H1 (cell line): ENCODE data around the gene OPCML. TPM values are rescaled to one million over a fixed set of nuclear protein-coding genes. Genes with fewer than 3 reads are reported as not detected.

ENCODE experiments used
- CTCF ChIA-PET: fragments of 300-600 bp; sonication (Branson Sonifier 250); formaldehyde crosslinking; loops from one replicate; lab custom pipeline; 2021; ENCODE audit not compliant: partially characterized antibody; lab: Charles Lee
- POLR2A ChIA-PET: fragments of 300-600 bp; sonication (Branson Sonifier 250); formaldehyde crosslinking; loops from one replicate; lab custom pipeline; 2021; ENCODE audit warnings: inconsistent platforms; ENCODE audit not compliant: partially characterized antibody; lab: Charles Lee
- DNase-seq, 2 experiments: peaks; one replicate each; pipeline versions ENCODE4 v3.0.0 to v3.0.0-alpha.2; 2010 to 2022; ENCODE audit warnings: low spot score in 2 of 2, low read depth in 1 of 2, mixed read lengths in 1 of 2
- FAIRE-seq: peaks from 2 replicates; lab custom pipeline; 2011; peaks lifted over from hg19 to GRCh38; lab: Jason Lieb, UNC
- H2AFZ ChIP-seq: 2 replicates; pipeline ENCODE4 v1.8.1; 2012; ENCODE audit warnings: low read length, inconsistent platforms
- H2AK5ac ChIP-seq: 2 replicates; pipeline ENCODE4 v1.6.1; 2013; ENCODE audit warnings: low read depth, low read length
- H2BK120ac ChIP-seq: replicated peaks from 2 replicates; pipeline ENCODE3; 2013; ENCODE audit warnings: low read depth, low read length, inconsistent platforms
- H2BK12ac ChIP-seq: 2 replicates; pipeline ENCODE4 v1.6.1; 2013; ENCODE audit warnings: low read depth, low read length
- H2BK15ac ChIP-seq: 2 replicates; pipeline ENCODE4 v1.6.1; 2013; ENCODE audit warnings: low read length
- H2BK20ac ChIP-seq: 2 replicates; pipeline ENCODE4 v1.6.1; 2013; ENCODE audit warnings: low read length
- H2BK5ac ChIP-seq: 2 replicates; pipeline ENCODE4 v1.6.1; 2013; ENCODE audit warnings: low read depth, low read length
- H3K14ac ChIP-seq: 2 replicates; pipeline ENCODE4 v1.6.1; 2013; ENCODE audit warnings: inconsistent platforms; ENCODE audit not compliant: insufficient read length
- H3K18ac ChIP-seq: 2 replicates; pipeline ENCODE4 v1.6.1; 2013; ENCODE audit warnings: low read length; ENCODE audit errors: extremely low read depth
- H3K23ac ChIP-seq: 2 replicates; pipeline ENCODE4 v1.6.1; 2013; ENCODE audit warnings: inconsistent platforms; ENCODE audit not compliant: insufficient read length
- H3K23me2 ChIP-seq: 2 replicates; pipeline ENCODE4 v1.6.1; 2013; ENCODE audit warnings: low read depth, low read length
- H3K27ac ChIP-seq: 2 replicates; pipeline ENCODE4 v1.6.1; 2011; ENCODE audit warnings: low read depth, low read length, inconsistent platforms
- H3K27me3 ChIP-seq, 4 experiments: replicated peaks in 1 of 4; 1 replicate in 1 of 4; 2 replicates in 3 of 4; pipeline versions ENCODE4 v1.6.1 to v1.8.1; 2011 to 2013; ENCODE audit warnings: low read length in 3 of 4, mild to moderate bottlenecking in 3 of 4, inconsistent platforms in 2 of 4, mixed read lengths in 2 of 4, moderate library complexity in 1 of 4; ENCODE audit not compliant: control insufficient read depth in 3 of 4, insufficient read depth in 3 of 4; ENCODE audit errors: extremely low read depth in 1 of 4
- H3K36me3 ChIP-seq, 4 experiments: 2 replicates each; pipeline versions ENCODE4 v1.6.1 to v1.8.1; 2011 to 2013; ENCODE audit warnings: mild to moderate bottlenecking in 4 of 4, low read length in 3 of 4, moderate library complexity in 2 of 4, control low read depth in 1 of 4, inconsistent platforms in 1 of 4; ENCODE audit not compliant: insufficient read depth in 4 of 4, control insufficient read depth in 2 of 4
- H3K4ac ChIP-seq: replicated peaks from 2 replicates; pipeline ENCODE3; 2013; ENCODE audit warnings: low read length, low read depth, mixed read lengths, inconsistent platforms; ENCODE audit not compliant: insufficient read length
- H3K4me1 ChIP-seq, 4 experiments: replicated peaks in 1 of 4; 1 replicate in 1 of 4; 2 replicates in 3 of 4; pipeline versions ENCODE4 v1.6.1 to v1.8.1; 2011 to 2013; ENCODE audit warnings: low read length in 3 of 4, inconsistent platforms in 2 of 4, mixed read lengths in 1 of 4; ENCODE audit not compliant: insufficient read depth in 4 of 4, control insufficient read depth in 3 of 4
- H3K4me2 ChIP-seq, 2 experiments: 2 replicates each; pipeline versions ENCODE4 v1.6.1 to v1.8.1; 2011 to 2013; ENCODE audit warnings: low read depth in 2 of 2, low read length in 2 of 2, control low read depth in 1 of 2, inconsistent platforms in 1 of 2, mild to moderate bottlenecking in 1 of 2; ENCODE audit not compliant: insufficient read depth in 1 of 2
- H3K4me3 ChIP-seq, 4 experiments: fragments of 200-600, 300-600 bp in 1 of 4; sonication (generic), shearing (Covaris generic), sonication (Bioruptor Twin) in 1 of 4; 2 replicates each; pipeline versions ENCODE4 v1.5.1 to v1.8.1; 2011 to 2016; ENCODE audit warnings: low read length in 4 of 4, low read depth in 3 of 4, control low read depth in 2 of 4, inconsistent platforms in 2 of 4, mild to moderate bottlenecking in 2 of 4, mixed read lengths in 1 of 4, moderate library complexity in 1 of 4; ENCODE audit not compliant: insufficient read depth in 2 of 4; ENCODE audit errors: extremely low read depth in 1 of 4
- H3K56ac ChIP-seq: replicated peaks from 2 replicates; pipeline ENCODE3; 2013; ENCODE audit warnings: low read depth, mild to moderate bottlenecking, mixed read lengths, low read length, inconsistent platforms; ENCODE audit not compliant: insufficient read length
- H3K79me1 ChIP-seq: 2 replicates; pipeline ENCODE4 v1.6.1; 2013; ENCODE audit warnings: low read depth, low read length, control low read depth
- H3K79me2 ChIP-seq, 2 experiments: 2 replicates each; pipeline versions ENCODE4 v1.6.1 to v1.8.1; 2012 to 2013; ENCODE audit warnings: low read length in 2 of 2, mild to moderate bottlenecking in 2 of 2, inconsistent platforms in 1 of 2; ENCODE audit not compliant: insufficient read depth in 2 of 2, control insufficient read depth in 1 of 2
- H3K9ac ChIP-seq, 4 experiments: replicated peaks in 1 of 4; 1 replicate in 1 of 4; 2 replicates in 3 of 4; pipeline versions ENCODE4 v1.6.1 to v1.8.1; 2011 to 2013; ENCODE audit warnings: low read depth in 3 of 4, low read length in 3 of 4, control low read depth in 2 of 4, mild to moderate bottlenecking in 2 of 4, moderate library complexity in 2 of 4, inconsistent platforms in 1 of 4; ENCODE audit errors: extremely low read depth in 1 of 4
- H3K9me3 ChIP-seq, 2 experiments: 2 replicates each; pipeline versions ENCODE4 v1.6.1 to v1.8.1; 2012 to 2013; ENCODE audit warnings: mild to moderate bottlenecking in 2 of 2, moderate library complexity in 2 of 2, control low read depth in 1 of 2, inconsistent platforms in 1 of 2, low read depth in 1 of 2, low read length in 1 of 2, mixed read lengths in 1 of 2; ENCODE audit not compliant: insufficient read depth in 2 of 2
- H4K20me1 ChIP-seq, 2 experiments: replicated peaks in 1 of 2; 2 replicates each; pipeline versions ENCODE3 to v1.8.1; 2011 to 2013; ENCODE audit warnings: inconsistent platforms in 2 of 2, low read length in 2 of 2, mild to moderate bottlenecking in 1 of 2; ENCODE audit not compliant: insufficient read depth in 2 of 2, control insufficient read depth in 1 of 2
- H4K5ac ChIP-seq: 2 replicates; pipeline ENCODE4 v1.6.1; 2013; ENCODE audit warnings: low read length, low read depth, mixed read lengths, inconsistent platforms; ENCODE audit not compliant: insufficient read length
- H4K8ac ChIP-seq: 2 replicates; pipeline ENCODE4 v1.8.0; 2013; ENCODE audit warnings: mild to moderate bottlenecking, moderate library complexity, low read length, inconsistent platforms; ENCODE audit not compliant: insufficient read depth; ENCODE audit errors: extremely low read depth
- H4K91ac ChIP-seq: replicated peaks from 2 replicates; pipeline ENCODE3; 2013; ENCODE audit warnings: low read length, mixed read lengths, inconsistent platforms; ENCODE audit not compliant: insufficient read length
- CHD2 ChIP-seq: IDR thresholded peaks from 2 replicates; pipeline ENCODE4 v1.6.1; 2012; ENCODE audit warnings: low read length, improper control_type of control experiment
- EZH2 ChIP-seq: fragments of 200-600 bp; sonication (generic); IDR thresholded peaks from 2 replicates; pipeline ENCODE4 v1.7.1; 2012; ENCODE audit warnings: low read depth, mild to moderate bottlenecking, moderate library complexity, low read length, inconsistent platforms; ENCODE audit not compliant: severe bottlenecking
- FOSL1 ChIP-seq: IDR thresholded peaks from 2 replicates; pipeline ENCODE4 v1.6.1; 2011; ENCODE audit warnings: mild to moderate bottlenecking, low read depth, low read length, moderate library complexity; ENCODE audit not compliant: insufficient read depth
- GTF2F1 ChIP-seq: IDR thresholded peaks from 2 replicates; pipeline ENCODE4 v1.6.1; 2012; ENCODE audit warnings: low read depth, low read length, improper control_type of control experiment, borderline replicate concordance
- KDM4A ChIP-seq: IDR thresholded peaks from one replicate; pipeline ENCODE4 v1.7.1; 2012; ENCODE audit warnings: low read depth, mild to moderate bottlenecking, moderate library complexity, low read length, inconsistent platforms; ENCODE audit not compliant: severe bottlenecking
- NRF1 ChIP-seq: IDR thresholded peaks from 2 replicates; pipeline ENCODE4 v1.6.1; 2011; ENCODE audit warnings: mild to moderate bottlenecking, low read depth, low read length, improper control_type of control experiment
- TAF7 ChIP-seq: optimal IDR thresholded peaks from 2 replicates; pipeline ENCODE3; 2011; ENCODE audit warnings: low read depth, mild to moderate bottlenecking, inconsistent platforms, low read length, moderate library complexity, borderline replicate concordance
- TCF12 ChIP-seq: IDR thresholded peaks from 2 replicates; pipeline ENCODE4 v1.6.1; 2011; ENCODE audit warnings: low read depth, mild to moderate bottlenecking, low read length
- YY1 ChIP-seq: IDR thresholded peaks from 2 replicates; pipeline ENCODE4 v1.6.1; 2011; ENCODE audit warnings: low read depth, mild to moderate bottlenecking, low read length
- WGBS, 2 experiments: shearing (Covaris generic) in 1 of 2; methylation state at CpG; one replicate each; pipeline versions ENCODE4 v1.1.6 to v1.1.7; 2013 to 2015; ENCODE audit warnings: low lambda C conversion rate in 2 of 2, mixed read lengths in 2 of 2, inconsistent platforms in 1 of 2, low coverage in 1 of 2, missing lambda C conversion rate in 1 of 2; ENCODE audit not compliant: insufficient replicate concordance in 2 of 2, insufficient coverage in 1 of 2, insufficient read length in 1 of 2; ENCODE audit errors: extremely low coverage in 1 of 2, missing lambda C conversion rate in 1 of 2; 5-methylcytosine and 5-hydroxymethylcytosine counted together
- polyA plus RNA-seq, 7 experiments: library from polyadenylated mRNA; depleted of rRNA in 3 of 7; stranded (reverse) in 5 of 7; unstranded in 2 of 7; fragments of >200 nt in 5 of 7; fragments of 200-250 nt in 2 of 7; gene quantifications; 1 replicate in 5 of 7; 2 replicates in 1 of 7; 4 replicates in 1 of 7; pipeline versions ENCODE4 v1.2.1 to v1.2.3, GENCODE V29; 2011 to 2013; ENCODE audit warnings: missing spikeins in 2 of 7, mixed read lengths in 2 of 7
- total RNA-seq: library from RNA; stranded (reverse); fragmentation: NEBNext Ultra II Directional; extraction: Animal tissue kit (Norgen Biotek cat#: 25700); gene quantifications from 2 replicates; pipeline ENCODE4 v1.2.1, GENCODE V29; 2021
- TF ChIP-seq, protein P1 (sequence below): IDR thresholded peaks from 2 replicates; pipeline ENCODE4 v1.6.1; 2012; ENCODE audit warnings: inconsistent platforms
- TF ChIP-seq, protein P2 (sequence below), 3 experiments: IDR thresholded peaks; 1 replicate in 2 of 3; 2 replicates in 1 of 3; pipeline versions ENCODE4 v1.5.1 to v1.6.1; 2011; ENCODE audit warnings: low read length in 3 of 3, mild to moderate bottlenecking in 3 of 3, inconsistent platforms in 2 of 3, low read depth in 1 of 3, moderate library complexity in 1 of 3; ENCODE audit not compliant: insufficient read depth in 1 of 3; ENCODE audit errors: control extremely low read depth in 1 of 3

OPCML gene
- total and polyA plus RNA-seq, 2 of the 8 experiments (the other 6 are each of a cell fraction or from before 2014, with no cell fraction given) = 2.3 to 3.1 TPM

DNA sequence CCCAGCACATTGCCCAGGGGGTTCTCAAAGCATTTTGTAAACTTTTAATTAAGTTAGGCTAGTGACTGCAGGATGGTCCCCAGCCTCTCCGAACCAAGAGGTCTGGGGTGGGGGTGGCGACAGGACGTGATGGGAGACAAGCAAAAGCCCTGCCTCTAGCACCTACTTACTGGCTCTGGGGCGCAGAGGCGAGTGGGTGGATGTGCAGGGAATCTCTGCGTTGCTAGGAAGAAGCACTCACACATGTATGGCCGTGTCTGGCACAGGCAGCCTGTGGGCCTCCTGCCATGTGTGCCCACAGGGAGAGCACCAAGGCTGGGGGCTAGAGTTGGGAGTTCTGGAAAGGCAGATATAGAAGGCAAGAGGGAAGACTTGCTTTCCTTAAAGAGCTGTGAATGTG lies 6.3 kb downstream of the OPCML start:
- Histone ChIP-seq H4K91ac (no peak overlapping the region), H2AK5ac (no peak overlapping the region), H3K18ac (no peak overlapping the region), H3K79me1 (no peaks in the 10 kb centered on the region; the same call in 1 of the 2 replicates), H3K56ac (no peak overlapping the region), H2BK120ac (no peak overlapping the region), H3K79me2 (0 out of 4 replicates have a peak, but pooled peaks cover 0 to 3% of the 10 kb centered on the region in 2 experiments), H3K23ac (no peak overlapping the region), H3K4me1 (peaks cover 8 to 17% (median 10%) of the 10 kb centered on the region in 4 experiments), H2BK12ac (no peak overlapping the region; the same call in 1 of the 2 replicates), H2BK5ac (no peak overlapping the region), H3K4ac (no peak overlapping the region), H3K9ac (no peak overlapping the region), H3K14ac (no peak overlapping the region), H3K27ac (no peak overlapping the region), H3K23me2 (no peaks in the 10 kb centered on the region; the same call in 1 of the 2 replicates), H2BK15ac (no peak overlapping the region), H3K9me3 (no peaks in the 10 kb centered on the region), H3K4me3 (no peak overlapping the region), H4K5ac (no peak overlapping the region), H2BK20ac (no peak overlapping the region), H3K4me2 (no peak overlapping the region), H3K27me3 (peaks cover 0 to 3% (median 0%) of the 10 kb centered on the region in 4 experiments; a peak in 2 of 7 replicates), H4K8ac (no peak overlapping the region), H2AFZ (no peak overlapping the region), H3K36me3 (no peaks in the 10 kb centered on the region), H4K20me1 (no peaks in the 10 kb centered on the region)
- 79% methylated on average over 7 of the region's 7 CpGs; no CpG with 5 or more reads in 1 of the 2 experiments for WGBS, 2 experiments
- DNase-seq (no peak), FAIRE-seq (no peak)
- CTCF ChIA-PET = no interaction called here
- POLR2A ChIA-PET = no interaction called here
- no peak for TF ChIP-seq FOSL1
- TF ChIP-seq TCF12 = no peak
- no peak for TF ChIP-seq GTF2F1
- TF ChIP-seq CHD2 = no peak
- TF ChIP-seq, protein P1, sequence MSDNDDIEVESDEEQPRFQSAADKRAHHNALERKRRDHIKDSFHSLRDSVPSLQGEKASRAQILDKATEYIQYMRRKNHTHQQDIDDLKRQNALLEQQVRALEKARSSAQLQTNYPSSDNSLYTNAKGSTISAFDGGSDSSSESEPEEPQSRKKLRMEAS = no peak
- TF ChIP-seq TAF7 = no peak
- no peak for TF ChIP-seq EZH2
- TF ChIP-seq YY1 = no peak
- TF ChIP-seq, protein P2, sequence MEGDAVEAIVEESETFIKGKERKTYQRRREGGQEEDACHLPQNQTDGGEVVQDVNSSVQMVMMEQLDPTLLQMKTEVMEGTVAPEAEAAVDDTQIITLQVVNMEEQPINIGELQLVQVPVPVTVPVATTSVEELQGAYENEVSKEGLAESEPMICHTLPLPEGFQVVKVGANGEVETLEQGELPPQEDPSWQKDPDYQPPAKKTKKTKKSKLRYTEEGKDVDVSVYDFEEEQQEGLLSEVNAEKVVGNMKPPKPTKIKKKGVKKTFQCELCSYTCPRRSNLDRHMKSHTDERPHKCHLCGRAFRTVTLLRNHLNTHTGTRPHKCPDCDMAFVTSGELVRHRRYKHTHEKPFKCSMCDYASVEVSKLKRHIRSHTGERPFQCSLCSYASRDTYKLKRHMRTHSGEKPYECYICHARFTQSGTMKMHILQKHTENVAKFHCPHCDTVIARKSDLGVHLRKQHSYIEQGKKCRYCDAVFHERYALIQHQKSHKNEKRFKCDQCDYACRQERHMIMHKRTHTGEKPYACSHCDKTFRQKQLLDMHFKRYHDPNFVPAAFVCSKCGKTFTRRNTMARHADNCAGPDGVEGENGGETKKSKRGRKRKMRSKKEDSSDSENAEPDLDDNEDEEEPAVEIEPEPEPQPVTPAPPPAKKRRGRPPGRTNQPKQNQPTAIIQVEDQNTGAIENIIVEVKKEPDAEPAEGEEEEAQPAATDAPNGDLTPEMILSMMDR (IDR thresholded peaks at IDR 0.05; ENCODE audit: control extremely low read depth in 1 of 3, insufficient read depth in 1 of 3, low read depth in 1 of 3, low read length in 3 of 3) = no peak
- TF ChIP-seq NRF1 = no peak
- no peak for TF ChIP-seq KDM4A
